Heart left ventricle (tissue), 16 donors: ENCODE measurements around the gene PIMREG. TPM values are rescaled to one million over a fixed set of nuclear protein-coding genes. Genes with fewer than 3 reads are reported as not detected.

Experiments
- ATAC-seq, 4 donors: fragments of 200-7000 bp; cut with Tn5 transposase; one replicate each; pipeline ENCODE4 v1.9.1; 2020 to 2022; ENCODE audit warnings: moderate library complexity in 4 of 4, mild to moderate bottlenecking in 3 of 4, moderate number of reproducible peaks in 1 of 4
- DNase-seq, 5 donors: peaks; one replicate each; pipeline ENCODE4 v3.0.0-alpha.2; 2020
- H3K27ac ChIP-seq, 12 donors: fragments of 200-600 bp; sonication (generic) in 4 of 12; one replicate each; pipeline versions ENCODE4 v1.5.0 to v1.8.0; 2016 to 2022; ENCODE audit warnings: mild to moderate bottlenecking in 2 of 12
- H3K27me3 ChIP-seq, 9 donors: fragments of 200-600 bp; sonication (generic) in 2 of 9; one replicate each; pipeline versions ENCODE4 v1.5.1 to v1.8.0; 2016 to 2022; ENCODE audit warnings: mild to moderate bottlenecking in 3 of 9
- H3K36me3 ChIP-seq, 9 donors: fragments of 200-600 bp; sonication (generic) in 2 of 9; one replicate each; pipeline versions ENCODE4 v1.5.0 to v1.8.0; 2018 to 2022; ENCODE audit warnings: mild to moderate bottlenecking in 2 of 9
- H3K4me1 ChIP-seq, 12 donors: fragments of 200-600 bp; sonication (generic) in 4 of 12; one replicate each; pipeline versions ENCODE4 v1.5.0 to v1.8.0; 2016 to 2022; ENCODE audit warnings: mild to moderate bottlenecking in 3 of 12
- H3K4me3 ChIP-seq, 12 donors: fragments of 200-600 bp; sonication (generic) in 4 of 12; one replicate each; pipeline versions ENCODE4 v1.5.0 to v1.8.0; 2017 to 2022; ENCODE audit warnings: mild to moderate bottlenecking in 9 of 12, moderate library complexity in 4 of 12
- H3K9me3 ChIP-seq, 12 donors: fragments of 200-600 bp; sonication (generic) in 4 of 12; one replicate each; pipeline versions ENCODE4 v1.5.0 to v1.8.0; 2016 to 2022; ENCODE audit warnings: mild to moderate bottlenecking in 1 of 12
- CTCF ChIP-seq, 12 donors: fragments of 200-600 bp; sonication (generic) in 4 of 12; IDR thresholded peaks; one replicate each; pipeline versions ENCODE4 v1.5.0 to v1.8.0; 2018 to 2022; ENCODE audit warnings: antibody characterized with exemption in 12 of 12, mild to moderate bottlenecking in 5 of 12
- POLR2A ChIP-seq, 2 donors: fragments of 450-650 bp; IDR thresholded peaks; one replicate each; pipeline ENCODE4 v1.6.1; 2017; ENCODE audit warnings: antibody characterized with exemption in 2 of 2, mild to moderate bottlenecking in 2 of 2, moderate library complexity in 2 of 2
- WGBS, 4 donors: extraction: QIAGEN DNeasy Blood & Tissue Kit in 2 of 4; methylation state at CpG; one replicate each; pipeline versions ENCODE4 v1.1.5 to v1.1.7; 2013 to 2018; 5-methylcytosine and 5-hydroxymethylcytosine counted together
- intact Hi-C, 10 donors: fragments of 100-400 bp; cut with DNase I; formaldehyde crosslinking; loops; one replicate each; pipeline versions ENCODE4 v1.11.1 to v1.14.2; 2022
- polyA plus RNA-seq, 2 donors: library from polyadenylated mRNA; stranded (reverse); fragments of 200-250 nt; gene quantifications; one replicate each; pipeline ENCODE4 v1.2.3, GENCODE V29; 2013
- total RNA-seq, 9 donors: library from RNA; depleted of rRNA in 2 of 9; stranded (reverse); fragments of >200 nt in 2 of 9; fragmentation: NEBNext Ultra II Directional in 3 of 9; extraction: Animal tissue kit (Norgen Biotek cat#: 25700) in 3 of 9; gene quantifications; one replicate each; pipeline versions ENCODE4 v1.1.0 to v1.2.4, GENCODE V29; 2016 to 2023
- donor health status: ischemic (EF 13 %, LVEDD 7.1; RV severe dilation, severe dysfunction).
- donor health status: healthy with polysubstance abuse.
- donor health status: DM: no; HTN: yes; CAD: no.
- donor health status: DM: no; HTN: no; CAD: no.
- donor health status: ischemic (EF 25% LVEDD 6.9; RV normal size, moderate dysfunction).
- donor health status: ischemic (EF 25% LVEDD 5.7; RV mildly dilated, moderate dysfunction).
- donor health status: healthy.
- donor health status: DM: yes; HTN: yes; CAD: no.
- donor health status: ischemic (EF 35%, LVEDD 5.7; RV mildly dilated, moderate dysfunction).
- donor health status: nonischemic (EF 11% LVEDD 7.7; RV severe dilation, severe dysfunction).
- donor health status: DM: yes; HTN: yes; CAD: no.
- donor health status: PGD.
- donor health status: ischemic (EF 29% LVEDD 5.4; RV normal size, mild dysfunction).
- donor health status: nonischemic (EF 23%, LVEDD 6.1; RV moderate dilation, normal function).

PIMREG gene
- total and polyA plus RNA-seq, 11 donors: 0.21 to 4.6 (median 0.62) TPM; not detected in 5

- TF ChIP-seq POLR2A (IDR thresholded peaks at IDR 0.05): no peak
- TF ChIP-seq CTCF (IDR thresholded peaks at IDR 0.05): no peak
- no peak overlapping the region for H3K27ac ChIP-seq
- H3K4me3 ChIP-seq: peak overlapping the region; percentile 24 to 72 (median 55)
- peaks cover 0 to 5% (median 0%) of the 10 kb centered on the region in 12 donors for H3K9me3 ChIP-seq
- H3K4me1 ChIP-seq: peaks cover 0 to 17% (median 6%) of the 10 kb centered on the region in 12 donors
- ATAC-seq: peak in 1 of 4 donors; percentile 3
- 27 to 31% (median 29%) methylated on average over 30 to 36 of the region's 36 CpGs for WGBS, 4 donors
- H3K36me3 ChIP-seq: no peaks in the 10 kb centered on the region
- peaks cover 0 to 11% (median 3%) of the 10 kb centered on the region in 9 donors for H3K27me3 ChIP-seq
- DNase-seq: no peak
- intact Hi-C loops: no loop called here
These were observed 498 bp downstream of the PIMREG start for GRCh38 chr17:6444571-6445335.

GRCh38 chr17:6446516-6447100 is 2.4 kb downstream of the PIMREG start:
- no peak overlapping the region for H3K4me3 ChIP-seq
- DNase-seq (no peak), ATAC-seq (no peak)
- H3K27me3 ChIP-seq: peaks cover 0 to 3% (median 0%) of the 10 kb centered on the region in 9 donors
- intact Hi-C loops: no loop called here
- H3K27ac ChIP-seq: no peak overlapping the region
- H3K9me3 ChIP-seq: peaks cover 0 to 2% (median 0%) of the 10 kb centered on the region in 12 donors
- H3K4me1 ChIP-seq: peaks cover 0 to 17% (median 6%) of the 10 kb centered on the region in 12 donors
- H3K36me3 ChIP-seq: no peaks in the 10 kb centered on the region
- 90 to 95% (median 91%) methylated on average over 9 of the region's 9 CpGs for WGBS, 4 donors
- TF ChIP-seq POLR2A (IDR thresholded peaks at IDR 0.05) (no peak), CTCF (IDR thresholded peaks at IDR 0.05) (no peak)

GRCh38 chr17:6448473-6448872 is 4.2 kb downstream of the PIMREG start:
- no peak overlapping the region for H3K4me3 ChIP-seq
- H3K27me3 ChIP-seq: no peaks in the 10 kb centered on the region
- H3K27ac ChIP-seq: no peak overlapping the region
- no peaks in the 10 kb centered on the region for H3K36me3 ChIP-seq
- H3K4me1 ChIP-seq: peaks cover 0 to 13% (median 5%) of the 10 kb centered on the region in 12 donors
- DNase-seq: no peak
- 90 to 99% (median 96%) methylated on average over 6 of the region's 6 CpGs for WGBS, 4 donors
- no peak for ATAC-seq
- TF ChIP-seq POLR2A (IDR thresholded peaks at IDR 0.05) (no peak), CTCF (IDR thresholded peaks at IDR 0.05) (no peak)
- no peaks in the 10 kb centered on the region for H3K9me3 ChIP-seq
- intact Hi-C loops: no loop called here

- intact Hi-C loops: no loop called here
- Histone ChIP-seq H3K4me1 (peaks cover 0 to 5% (median 0%) of the 10 kb centered on the region in 12 donors), H3K27me3 (no peaks in the 10 kb centered on the region), H3K4me3 (no peak overlapping the region), H3K27ac (no peak overlapping the region), H3K9me3 (no peaks in the 10 kb centered on the region), H3K36me3 (no peaks in the 10 kb centered on the region)
- WGBS, 4 donors: 98 to 100% (median 98%) methylated on average over 5 to 6 of the region's 6 CpGs
- ATAC-seq (no peak), DNase-seq (no peak)
- no peak for TF ChIP-seq POLR2A (IDR thresholded peaks at IDR 0.05)
- no peak for TF ChIP-seq CTCF (IDR thresholded peaks at IDR 0.05)
These were observed 5.1 kb downstream of the PIMREG start for GRCh38 chr17:6449307-6449706.
